GM21447 (cell line): ENCODE results near the gene USB1.

Source experiments
- ATAC-seq: cut with Tn5 transposase; IDR thresholded peaks from one replicate; pipeline ENCODE4 v1.9.1; 2021; ENCODE audit not compliant: unreplicated experiment

The USB1 gene

DNA sequence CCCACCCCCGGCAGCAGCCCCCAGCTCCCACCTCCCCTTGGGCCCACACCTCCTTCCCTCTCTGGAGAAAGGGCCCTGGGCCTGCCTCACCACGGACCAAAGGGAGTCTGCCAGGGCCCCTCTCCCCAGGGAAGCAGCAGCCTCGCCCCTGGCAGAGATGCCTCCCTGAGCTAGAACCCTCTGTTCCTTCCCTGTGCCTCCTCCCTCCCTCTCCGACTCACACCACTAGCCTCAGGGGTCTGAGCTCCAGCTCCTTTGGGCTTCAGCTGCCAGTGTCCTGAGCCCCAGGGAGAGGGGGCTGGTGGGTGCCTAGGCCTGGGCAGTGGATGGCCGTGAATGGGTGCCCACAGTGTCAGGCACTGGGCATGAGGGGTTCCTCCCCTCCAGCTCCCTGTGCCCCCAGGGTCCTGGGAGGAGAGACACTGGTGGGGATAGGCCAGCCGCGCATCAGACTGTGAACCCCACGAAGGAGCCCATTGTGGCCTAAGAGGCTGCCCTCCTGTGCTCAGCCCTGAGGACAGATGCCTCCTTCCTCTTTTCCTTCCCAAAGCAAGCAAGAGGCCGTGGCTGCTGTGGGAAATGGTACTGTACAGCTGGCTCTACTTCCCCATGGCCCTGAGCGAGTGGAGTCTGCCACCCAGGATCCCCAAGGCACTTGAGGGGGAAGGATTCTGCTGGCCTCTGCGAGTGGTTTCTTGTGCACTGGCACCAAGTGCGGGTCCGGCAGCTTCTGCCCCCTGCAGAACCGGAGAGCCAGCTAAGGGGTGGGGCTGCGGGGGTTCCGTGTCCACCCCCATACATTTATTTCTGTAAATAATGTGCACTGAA, 45.1 kb downstream of the USB1 start:
- ATAC-seq: no peak

DNA sequence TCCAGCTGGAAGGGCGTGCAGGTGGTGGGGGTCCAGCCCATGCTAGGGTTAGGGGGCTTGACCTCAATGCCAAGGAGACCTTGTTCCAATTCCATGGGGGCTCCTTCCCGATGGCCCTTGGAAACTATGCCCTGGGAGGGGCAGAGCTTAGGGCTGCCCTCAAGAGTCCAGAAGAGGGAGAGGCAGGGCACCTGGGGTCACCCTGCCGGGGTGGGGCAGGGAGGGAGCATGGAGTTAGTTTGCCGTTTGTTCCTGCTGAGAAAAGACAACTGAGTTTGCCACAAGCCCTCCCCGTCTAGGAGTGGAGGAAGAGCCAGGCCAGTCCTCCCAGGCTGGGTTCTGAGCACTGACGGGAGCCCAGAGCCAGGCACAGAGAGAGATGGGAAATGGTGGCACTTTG, 45.7 kb downstream of the USB1 start:
- ATAC-seq: no peak

DNA sequence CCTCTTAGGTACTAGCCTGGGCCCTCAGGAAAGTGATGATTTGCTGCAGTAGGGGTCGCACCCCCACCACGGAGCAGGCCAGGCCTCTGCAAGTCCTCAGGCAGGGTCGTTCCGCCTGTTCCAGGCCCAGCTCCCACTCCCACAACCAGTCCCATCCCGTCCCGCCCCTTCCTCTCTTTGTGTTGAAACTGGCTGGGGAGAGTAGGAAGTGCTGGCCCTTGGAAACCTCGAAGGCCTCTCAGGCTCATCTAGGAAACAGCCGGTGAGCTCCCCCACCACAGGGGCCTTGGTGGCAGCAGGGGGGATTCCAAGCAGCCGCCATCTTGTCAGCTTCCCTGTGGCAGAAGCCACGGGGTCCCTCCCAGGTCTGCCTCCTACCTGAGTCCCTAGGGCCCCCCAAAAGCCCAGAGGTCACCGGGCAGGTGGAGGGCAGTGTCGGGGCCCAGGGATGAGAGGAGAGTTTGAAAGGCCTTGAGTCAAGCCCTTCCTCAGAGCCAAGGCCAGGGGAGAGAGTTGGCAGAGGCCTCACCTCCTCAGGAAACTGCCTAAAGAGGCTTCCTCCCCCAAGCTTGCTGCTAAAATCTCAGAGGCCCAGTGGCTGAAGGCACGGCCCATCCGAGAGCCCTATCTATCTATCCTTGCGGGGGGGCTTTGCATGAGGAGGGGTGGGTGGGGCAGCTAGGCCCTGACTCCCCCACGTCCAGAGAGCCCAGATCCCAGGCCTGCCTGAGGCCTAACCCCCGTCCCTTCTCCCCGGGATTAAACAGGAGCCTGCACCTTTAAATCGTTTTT, 46.5 kb downstream of the USB1 start:
- ATAC-seq: no peak

DNA sequence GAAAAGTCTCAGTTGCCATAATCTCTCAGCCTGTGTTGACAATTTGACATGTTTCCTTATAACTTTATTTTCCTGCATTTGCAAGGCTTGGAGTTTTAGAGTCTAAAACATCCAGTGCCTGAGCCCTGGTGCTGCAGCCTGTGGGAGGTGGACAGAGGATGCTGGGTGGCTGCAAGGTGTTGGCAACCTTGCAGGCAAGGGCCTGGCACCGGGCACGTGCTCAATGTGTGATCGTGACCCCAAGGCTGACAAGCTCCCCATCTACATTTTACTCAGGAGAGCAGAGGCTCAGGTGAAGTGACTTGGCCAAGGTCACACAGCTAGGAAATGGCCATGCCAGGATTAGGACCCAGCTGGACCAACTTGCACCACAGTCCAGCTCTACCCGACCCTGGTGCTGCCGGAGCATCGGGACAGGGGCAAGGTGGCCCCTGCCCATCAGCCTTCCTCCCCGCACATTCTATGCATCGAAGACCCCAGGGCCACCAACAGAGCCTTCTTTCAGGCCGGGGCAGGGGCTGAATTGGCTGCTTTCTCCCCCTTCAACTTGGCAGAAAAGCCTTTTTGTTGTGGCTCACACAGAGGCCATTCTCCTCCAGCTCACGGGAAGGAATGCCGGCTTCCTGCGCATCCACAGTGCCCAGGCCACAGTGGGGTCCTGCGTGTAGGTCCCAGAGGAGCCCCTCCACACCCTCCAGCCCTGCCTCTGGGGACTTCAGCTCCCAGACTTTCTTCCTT, 47.5 kb downstream of the USB1 start:
- ATAC-seq: no peak

DNA sequence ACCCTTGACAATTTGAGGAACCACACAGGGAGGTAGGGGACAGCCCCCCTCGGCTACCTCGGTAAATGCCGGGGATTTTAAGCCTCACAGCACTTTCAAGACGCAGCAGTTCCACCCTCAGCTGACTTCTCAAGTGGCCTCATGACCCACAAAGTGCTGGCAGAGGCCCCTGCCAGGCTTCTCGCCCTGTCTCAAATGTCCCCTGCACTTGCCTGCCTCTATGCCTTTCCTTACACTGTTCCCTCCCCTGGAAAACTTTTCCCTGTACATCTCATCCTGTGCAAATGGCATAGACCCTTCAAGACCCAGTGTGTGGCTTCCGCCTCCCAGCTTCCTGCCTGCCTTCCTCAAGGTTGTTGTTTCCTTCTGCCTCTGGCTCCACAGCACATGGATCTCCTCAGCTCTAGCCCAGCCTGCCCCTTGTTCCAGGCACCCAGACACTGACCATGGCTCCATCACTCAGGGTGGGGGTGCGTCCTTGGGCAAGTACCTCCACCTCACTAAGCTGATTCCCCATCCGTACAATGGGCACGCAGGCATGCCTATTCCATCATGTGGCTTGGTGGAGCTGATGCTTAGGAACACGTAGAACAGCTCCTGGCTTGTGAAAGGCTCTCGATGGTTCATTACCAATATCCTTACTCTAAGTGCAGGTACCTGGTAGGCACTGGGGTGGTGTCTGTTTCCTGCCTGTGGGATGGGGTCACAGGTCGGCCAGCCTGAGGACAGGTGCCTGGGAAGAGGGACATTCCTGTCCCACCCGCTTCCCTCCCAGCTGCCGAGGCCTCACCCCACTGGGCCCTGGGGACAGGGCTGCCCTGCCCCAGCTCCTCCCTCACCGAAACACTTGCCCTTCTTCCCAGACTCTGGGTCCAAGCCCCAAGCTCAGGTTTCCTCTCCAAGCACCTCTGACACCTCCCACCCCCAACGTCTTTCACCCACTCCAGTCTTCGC, 48.3 kb downstream of the USB1 start:
- ATAC-seq: no peak

DNA sequence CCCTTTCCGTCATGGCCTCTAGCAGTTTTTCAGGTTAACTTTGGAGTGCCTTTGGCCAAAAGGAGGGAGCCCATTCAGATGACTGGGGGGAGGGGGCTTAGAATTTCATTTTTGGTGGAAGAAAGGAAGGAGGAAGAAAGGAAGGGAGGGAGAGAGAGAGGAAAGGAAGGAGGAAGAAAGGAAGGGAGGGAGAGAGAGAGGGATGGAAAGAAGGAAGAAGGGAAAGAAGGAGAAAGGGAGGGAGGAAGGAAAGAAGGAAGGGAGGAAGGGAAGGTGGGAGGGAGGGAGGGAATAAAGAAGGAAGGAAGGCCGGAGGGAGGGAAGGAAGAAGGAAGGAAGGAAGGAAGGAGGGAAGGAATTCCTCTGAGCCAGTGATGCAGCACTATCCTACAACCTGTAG, 50.1 kb downstream of the USB1 start:
- no peak for ATAC-seq

DNA sequence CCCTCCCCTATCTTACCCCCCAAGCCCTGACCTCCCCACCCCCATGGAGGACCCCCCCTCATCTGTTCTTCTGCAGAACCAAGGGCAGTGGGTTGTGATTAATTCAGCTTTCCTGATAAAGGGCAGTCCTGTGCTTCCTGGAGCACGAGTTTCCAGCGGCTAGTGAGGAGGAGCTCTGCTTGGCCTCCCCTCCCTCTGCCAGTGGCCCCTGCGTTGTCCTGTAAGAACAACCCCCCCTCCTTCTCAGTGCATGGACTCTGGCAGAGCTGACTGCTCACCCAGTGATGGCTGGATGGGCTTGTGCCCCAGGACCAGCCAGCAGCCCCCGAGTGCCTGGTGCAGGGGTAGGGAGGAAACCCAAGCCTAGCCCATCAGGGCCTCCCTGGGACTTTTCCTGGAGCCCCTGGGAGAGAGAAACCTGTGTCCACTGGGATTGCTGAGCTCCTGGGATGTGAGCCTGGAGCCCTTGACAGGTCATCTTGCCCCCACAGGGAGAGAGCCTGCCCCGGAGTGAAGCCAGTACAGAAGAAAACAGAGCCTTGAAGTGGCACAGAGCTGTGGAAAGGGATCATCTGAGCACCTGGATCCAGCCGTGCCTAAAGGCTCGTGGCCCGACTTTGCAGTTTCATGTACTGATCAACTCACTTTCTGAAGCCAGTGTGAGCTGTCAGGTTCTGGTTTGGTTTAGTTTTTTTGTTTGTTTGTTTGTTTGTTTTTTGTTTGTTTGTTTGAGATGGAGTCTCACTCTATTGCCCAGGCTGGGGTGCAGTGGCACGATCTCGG, 50.8 kb downstream of the USB1 start:
- no peak for ATAC-seq

DNA sequence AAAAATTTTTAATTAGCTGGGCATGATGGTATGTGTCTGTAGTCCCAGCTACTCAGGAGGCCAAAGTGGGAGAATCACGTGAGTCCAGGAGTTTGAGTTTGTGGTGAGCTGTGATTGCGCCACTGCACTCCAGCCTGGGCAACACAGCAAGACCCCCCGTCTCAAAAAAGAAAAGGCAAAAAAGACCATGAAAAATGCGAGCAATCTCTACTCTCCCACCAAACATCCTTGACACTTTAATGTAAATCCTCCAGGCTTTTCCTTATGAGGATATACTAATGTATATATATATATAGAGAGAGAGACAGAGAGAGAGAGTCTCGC, 52.4 kb downstream of the USB1 start:
- ATAC-seq: no peak

DNA sequence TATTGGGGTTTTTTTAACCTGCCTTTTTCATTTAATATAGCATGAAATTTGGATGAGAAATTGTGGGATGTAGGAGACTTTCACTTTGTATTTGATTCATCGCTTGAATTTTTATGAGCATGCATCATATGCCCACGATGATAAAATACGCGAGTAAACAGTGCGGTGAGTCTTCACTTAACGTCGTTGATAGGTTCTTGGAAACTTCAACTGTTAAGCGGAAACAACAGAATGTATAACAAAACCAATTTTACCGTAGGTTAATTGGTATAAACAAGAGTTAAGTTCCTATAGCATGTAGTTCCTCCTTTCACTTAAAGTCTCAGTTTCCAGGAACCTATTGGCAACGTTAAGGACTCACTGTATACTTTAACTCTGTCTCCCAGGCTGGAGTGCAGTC, 53.1 kb downstream of the USB1 start:
- ATAC-seq: no peak

DNA sequence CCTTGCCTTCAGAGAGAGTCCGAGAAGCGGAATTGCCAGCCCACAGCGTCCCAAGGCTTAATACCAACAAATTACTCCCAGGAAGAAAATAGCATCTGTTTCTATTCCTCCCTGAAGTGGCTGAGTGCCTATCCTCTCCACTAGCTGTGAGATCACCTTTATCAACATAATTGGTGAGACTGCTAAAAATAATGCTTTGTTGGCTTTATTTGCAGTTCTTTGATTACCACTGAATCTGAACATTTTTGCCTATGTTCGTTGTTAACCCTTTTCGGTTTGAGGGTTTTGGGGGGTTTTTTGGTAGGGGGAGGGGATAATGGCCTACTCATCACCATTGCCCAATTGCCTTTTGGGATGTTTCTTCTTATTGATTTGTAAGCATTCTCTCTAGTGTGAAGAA, 55.4 kb downstream of the USB1 start:
- no peak for ATAC-seq

DNA sequence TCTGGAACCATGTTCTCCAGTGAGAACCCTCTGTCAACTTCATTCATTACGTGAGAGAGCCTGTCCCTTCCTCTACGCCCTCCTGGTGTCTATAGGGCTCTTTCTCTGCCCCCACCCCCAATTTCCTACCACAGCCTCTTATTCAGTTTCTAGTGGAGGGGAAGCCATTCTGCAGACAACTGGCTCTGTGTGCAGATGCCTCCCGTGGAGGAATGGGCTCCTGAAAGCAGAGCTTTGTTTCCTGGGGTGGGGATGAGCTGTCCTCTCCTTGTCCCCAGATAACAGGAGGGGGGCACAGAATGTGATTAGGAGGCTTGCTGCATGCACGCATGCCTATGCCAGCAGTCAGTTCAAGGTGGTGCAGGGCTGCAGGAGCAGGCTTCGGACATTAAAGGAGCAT, 55.9 kb downstream of the USB1 start:
- ATAC-seq: no peak

DNA sequence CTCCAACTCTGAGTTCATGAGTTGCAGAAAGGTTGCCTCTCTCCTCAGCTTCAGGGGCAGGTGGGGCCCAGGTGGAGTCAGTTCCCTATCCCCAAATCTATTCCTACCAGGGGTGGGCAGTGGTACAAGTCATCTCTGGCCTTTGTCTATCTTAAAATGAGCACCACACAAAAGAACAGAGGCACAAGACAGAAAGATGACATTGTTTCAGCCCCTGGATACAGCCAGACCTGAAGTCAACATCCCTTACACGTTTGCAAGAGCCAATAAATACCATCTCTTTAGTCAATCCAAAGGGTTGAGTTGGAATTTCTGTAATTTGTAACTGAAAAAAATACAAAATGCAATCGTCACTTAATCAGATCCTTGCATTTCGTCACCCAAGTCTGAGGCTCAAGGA, 56.6 kb downstream of the USB1 start:
- ATAC-seq: no peak

DNA sequence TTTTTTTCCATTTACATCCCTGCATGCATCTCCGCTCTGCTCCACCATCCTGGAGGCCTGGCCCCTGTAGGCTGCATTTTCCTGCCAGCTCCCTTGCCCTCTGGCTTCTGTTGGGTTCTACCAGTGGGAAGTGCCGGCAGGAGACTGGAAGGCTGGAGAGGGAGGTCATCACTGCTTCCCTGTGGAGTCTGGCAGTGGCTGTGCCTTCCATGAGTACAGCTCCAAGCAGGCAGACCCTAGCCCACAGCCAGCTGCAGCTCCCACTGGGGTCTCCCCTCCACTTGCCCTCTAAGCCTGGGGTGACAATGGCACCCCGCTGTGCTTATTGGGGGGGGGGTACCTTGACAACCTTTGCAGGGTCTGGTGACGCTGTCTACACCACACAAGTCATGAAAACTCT, 61.6 kb downstream of the USB1 start:
- ATAC-seq: no peak

DNA sequence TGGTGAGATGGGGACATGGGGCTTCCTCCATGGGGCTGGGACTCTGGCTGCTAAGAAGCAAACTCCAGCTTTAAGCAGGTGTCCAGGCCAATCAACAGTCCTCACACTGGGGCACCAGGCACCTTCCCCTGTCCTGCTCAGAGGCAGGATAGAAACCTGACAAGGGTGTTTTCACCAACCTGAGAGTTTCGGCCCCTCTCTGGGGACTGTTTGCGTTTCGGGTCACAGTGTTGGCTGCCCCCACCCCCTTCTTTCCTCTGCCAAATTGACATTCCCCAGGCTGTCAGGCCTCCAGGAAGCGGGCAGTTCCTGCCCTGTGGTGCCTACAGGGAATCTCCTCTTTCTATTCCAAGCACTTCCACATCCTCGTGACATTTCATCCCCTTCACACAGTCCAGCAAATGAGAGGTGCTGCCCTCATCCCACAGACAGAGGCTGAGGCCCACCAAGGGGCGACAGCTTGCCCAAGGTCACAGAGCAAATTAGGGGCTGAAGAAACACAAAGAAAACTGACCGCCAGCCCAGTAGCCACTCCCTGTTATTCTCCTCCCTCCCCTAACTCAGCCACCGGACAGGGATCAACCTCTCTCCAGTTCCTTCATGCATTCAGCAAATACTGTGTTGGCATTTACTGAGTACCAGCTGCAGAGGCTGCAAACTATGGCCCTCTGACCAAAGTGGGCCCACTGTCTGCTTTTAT, 62.3 kb downstream of the USB1 start:
- no peak for ATAC-seq

DNA sequence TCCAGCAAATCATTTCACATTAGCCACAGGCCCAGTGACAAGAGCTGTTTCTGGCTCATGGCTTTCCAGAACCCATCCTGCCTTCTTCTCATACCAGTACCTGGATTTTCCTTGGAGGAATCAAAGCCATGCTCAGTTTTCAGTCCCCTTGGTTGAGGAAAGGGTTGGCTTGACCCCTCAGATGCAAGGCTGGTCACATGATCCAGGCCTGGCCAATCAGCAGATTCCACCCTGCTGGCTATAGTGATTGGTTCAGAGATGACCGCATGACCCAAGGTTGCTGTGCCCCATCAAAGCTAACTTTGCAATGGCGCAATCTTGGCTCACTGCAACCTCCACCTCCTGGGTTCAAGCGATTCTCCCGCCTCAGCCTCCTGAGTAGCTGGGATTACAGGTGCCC, 69.4 kb downstream of the USB1 start:
- ATAC-seq: no peak
